Heart right ventricle (tissue), 16 donors: Measurements from ENCODE around the gene AGFG1. TPM values are rescaled to one million over a fixed set of nuclear protein-coding genes. Genes with fewer than 3 reads are reported as not detected.

Source experiments
- ATAC-seq, 8 donors: fragments of 200-7000 bp; cut with Tn5 transposase; one replicate each; pipeline ENCODE4 v1.9.1; 2020; ENCODE audit warnings: mild to moderate bottlenecking in 8 of 8, moderate library complexity in 8 of 8, moderate number of reproducible peaks in 1 of 8
- DNase-seq, 2 donors: peaks; one replicate each; pipeline ENCODE4 v3.0.0-alpha.2; 2020
- H3K27ac ChIP-seq, 10 donors: fragments of 200-600 bp; sonication (generic) in 2 of 10; one replicate each; pipeline versions ENCODE4 v1.5.0 to v1.8.0; 2020 to 2022; ENCODE audit warnings: mild to moderate bottlenecking in 3 of 10
- H3K27me3 ChIP-seq, 7 donors: fragments of 200-600 bp; one replicate each; pipeline ENCODE4 v1.8.0; 2021 to 2022; ENCODE audit warnings: mild to moderate bottlenecking in 2 of 7
- H3K36me3 ChIP-seq, 9 donors: fragments of 200-600 bp; sonication (generic) in 1 of 9; one replicate each; pipeline versions ENCODE4 v1.5.0 to v1.8.0; 2020 to 2022; ENCODE audit warnings: mild to moderate bottlenecking in 2 of 9
- H3K4me1 ChIP-seq, 9 donors: fragments of 200-600 bp; sonication (generic) in 1 of 9; one replicate each; pipeline versions ENCODE4 v1.5.0 to v1.8.0; 2020 to 2022; ENCODE audit warnings: mild to moderate bottlenecking in 4 of 9
- H3K4me3 ChIP-seq, 10 donors: fragments of 200-600 bp; sonication (generic) in 2 of 10; one replicate each; pipeline versions ENCODE4 v1.5.0 to v1.8.0; 2020 to 2022; ENCODE audit warnings: mild to moderate bottlenecking in 7 of 10, moderate library complexity in 2 of 10
- H3K9me3 ChIP-seq, 11 donors: fragments of 200-600 bp in 10 of 11; sonication (generic) in 2 of 11; one replicate each; pipeline versions ENCODE4 v1.5.0 to v1.8.0; 2013 to 2022; ENCODE audit warnings: mild to moderate bottlenecking in 2 of 11, control low read depth in 1 of 11, moderate library complexity in 1 of 11
- WGBS, 2 donors: extraction: QIAGEN DNeasy Blood & Tissue Kit; methylation state at CpG; one replicate each; pipeline ENCODE4 v1.1.7; 2013; ENCODE audit warnings: inconsistent platforms in 1 of 2; 5-methylcytosine and 5-hydroxymethylcytosine counted together
- intact Hi-C, 10 donors: fragments of 100-400 bp; cut with DNase I; formaldehyde crosslinking; loops; one replicate each; pipeline versions ENCODE4 v1.11.1 to v1.14.2; 2022
- polyA plus RNA-seq, 2 donors: library from polyadenylated mRNA; stranded (reverse); fragments of 200-250 nt; gene quantifications; one replicate each; pipeline ENCODE4 v1.2.3, GENCODE V29; 2013
- total RNA-seq, 10 donors: library from RNA; stranded (reverse); fragmentation: NEBNext Ultra II Directional in 3 of 10; extraction: Animal tissue kit (Norgen Biotek cat#: 25700) in 3 of 10; gene quantifications; one replicate each; pipeline versions ENCODE4 v1.2.1 to v1.2.4, GENCODE V29; 2021 to 2023
- TF ChIP-seq, protein P1 (sequence below), 9 donors: fragments of 200-600 bp; sonication (generic) in 2 of 9; IDR thresholded peaks; one replicate each; pipeline versions ENCODE4 v1.5.0 to v1.8.0; 2021 to 2022; ENCODE audit warnings: antibody characterized with exemption in 9 of 9, mild to moderate bottlenecking in 5 of 9, moderate library complexity in 1 of 9
- donor health status: Arrhythmogenic right ventricular cardiomyopathy.
- donor health status: ischemic (EF 13 %, LVEDD 7.1; RV severe dilation, severe dysfunction).
- donor health status: healthy with polysubstance abuse.
- donor health status: DM: no; HTN: yes; CAD: no.
- donor health status: DM: no; HTN: no; CAD: no.
- donor health status: ischemic (EF 25% LVEDD 6.9; RV normal size, moderate dysfunction).
- donor health status: ischemic (EF 25% LVEDD 5.7; RV mildly dilated, moderate dysfunction).
- donor health status: healthy.
- donor health status: DM: yes; HTN: yes; CAD: no.
- donor health status: Ischemic cardiomyopathy.
- donor health status: ischemic (EF 35%, LVEDD 5.7; RV mildly dilated, moderate dysfunction).
- donor health status: nonischemic (EF 11% LVEDD 7.7; RV severe dilation, severe dysfunction).
- donor health status: DM: yes; HTN: yes; CAD: no.
- donor health status: PGD.
- donor health status: ischemic (EF 29% LVEDD 5.4; RV normal size, mild dysfunction).
- donor health status: nonischemic (EF 23%, LVEDD 6.1; RV moderate dilation, normal function).

The AGFG1 gene
- total and polyA plus RNA-seq, 12 donors, result 14.1 to 77.9 (median 57.5) TPM

GRCh38 chr2:227509824-227510619, 38.1 kb downstream of the AGFG1 start:
- Histone ChIP-seq H3K4me3 (no peak overlapping the region), H3K4me1 (peaks cover 9 to 97% (median 79%) of the 10 kb centered on the region in 9 donors), H3K9me3 (no peaks in the 10 kb centered on the region), H3K27ac (no peak overlapping the region), H3K36me3 (no peaks in the 10 kb centered on the region), H3K27me3 (no peaks in the 10 kb centered on the region)
- WGBS, 2 donors, result 51 to 58% methylated on average over 4 of the region's 4 CpGs
- TF ChIP-seq, protein P1, sequence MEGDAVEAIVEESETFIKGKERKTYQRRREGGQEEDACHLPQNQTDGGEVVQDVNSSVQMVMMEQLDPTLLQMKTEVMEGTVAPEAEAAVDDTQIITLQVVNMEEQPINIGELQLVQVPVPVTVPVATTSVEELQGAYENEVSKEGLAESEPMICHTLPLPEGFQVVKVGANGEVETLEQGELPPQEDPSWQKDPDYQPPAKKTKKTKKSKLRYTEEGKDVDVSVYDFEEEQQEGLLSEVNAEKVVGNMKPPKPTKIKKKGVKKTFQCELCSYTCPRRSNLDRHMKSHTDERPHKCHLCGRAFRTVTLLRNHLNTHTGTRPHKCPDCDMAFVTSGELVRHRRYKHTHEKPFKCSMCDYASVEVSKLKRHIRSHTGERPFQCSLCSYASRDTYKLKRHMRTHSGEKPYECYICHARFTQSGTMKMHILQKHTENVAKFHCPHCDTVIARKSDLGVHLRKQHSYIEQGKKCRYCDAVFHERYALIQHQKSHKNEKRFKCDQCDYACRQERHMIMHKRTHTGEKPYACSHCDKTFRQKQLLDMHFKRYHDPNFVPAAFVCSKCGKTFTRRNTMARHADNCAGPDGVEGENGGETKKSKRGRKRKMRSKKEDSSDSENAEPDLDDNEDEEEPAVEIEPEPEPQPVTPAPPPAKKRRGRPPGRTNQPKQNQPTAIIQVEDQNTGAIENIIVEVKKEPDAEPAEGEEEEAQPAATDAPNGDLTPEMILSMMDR (IDR thresholded peaks at IDR 0.05), result no peak
- no peak for ATAC-seq
- DNase-seq, result no peak
- intact Hi-C loops, result loop anchor here in 3 of 10 donors (5.0 to 10.0 kb wide), 3 partner anchors 33 to 1035 kb away; partner anchors contain the start of gene AGFG1 (in 1 of the 3)

- peaks cover 9 to 97% (median 81%) of the 10 kb centered on the region in 9 donors for H3K4me1 ChIP-seq
- TF ChIP-seq, protein P1 (IDR thresholded peaks at IDR 0.05), result no peak
- no peaks in the 10 kb centered on the region for H3K27me3 ChIP-seq
- intact Hi-C loops, result loop anchor here in 2 of 10 donors (5.0 kb wide), 2 partner anchors 33 to 38 kb away; partner anchors contain the start of gene AGFG1 (in 1 of the 2)
- 69 to 71% methylated on average over 2 of the region's 2 CpGs for WGBS, 2 donors
- no peak for ATAC-seq
- no peak overlapping the region for H3K27ac ChIP-seq
- H3K36me3 ChIP-seq, result no peaks in the 10 kb centered on the region
- no peaks in the 10 kb centered on the region for H3K9me3 ChIP-seq
- H3K4me3 ChIP-seq, result no peak overlapping the region
- no peak for DNase-seq
Observed at GRCh38 chr2:227510620-227510958, 38.6 kb downstream of the AGFG1 start.

DNA sequence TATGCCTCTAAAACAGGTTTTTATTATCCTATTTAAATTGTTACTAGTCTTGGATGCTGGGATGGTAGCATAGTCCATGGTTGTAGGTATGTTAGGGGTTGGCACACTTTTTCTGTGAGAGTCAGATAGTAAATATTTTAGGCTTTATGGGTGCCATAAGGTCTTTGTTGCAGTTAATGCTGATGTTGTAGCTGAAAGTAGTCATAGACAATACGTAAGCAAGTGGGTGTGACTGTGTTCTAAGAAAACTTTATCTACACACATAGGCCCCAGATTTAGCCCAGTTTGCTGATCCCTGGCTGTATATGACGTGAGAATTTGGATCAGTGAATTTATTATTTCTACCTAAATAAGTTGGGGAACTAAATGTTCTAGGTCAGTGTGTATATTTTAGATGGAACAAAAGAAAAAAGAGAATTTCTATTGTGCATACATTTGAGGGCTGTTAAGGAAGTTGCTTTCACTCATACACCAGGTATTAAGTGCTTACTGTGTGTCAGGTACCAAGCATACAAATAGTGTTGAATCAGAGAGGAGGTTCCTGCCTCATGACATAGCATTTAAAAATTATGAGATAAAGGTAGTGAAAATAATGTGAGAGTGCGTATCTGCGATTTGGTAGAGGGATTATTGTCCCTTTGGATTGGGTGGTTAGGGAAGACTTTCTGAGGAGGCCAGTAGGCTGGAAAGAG, 39.4 kb downstream of the AGFG1 start:
- no peak for DNase-seq
- TF ChIP-seq, protein P1 (IDR thresholded peaks at IDR 0.05), result no peak
- intact Hi-C loops, result loop anchor here in 2 of 10 donors (5.0 kb wide), 2 partner anchors 34 to 39 kb away; partner anchors contain the start of gene AGFG1 (in 1 of the 2)
- peaks cover 9 to 97% (median 81%) of the 10 kb centered on the region in 9 donors for H3K4me1 ChIP-seq
- 78 to 84% methylated on average over 4 of the region's 4 CpGs for WGBS, 2 donors
- no peak overlapping the region for H3K4me3 ChIP-seq
- no peaks in the 10 kb centered on the region for H3K9me3 ChIP-seq
- no peak for ATAC-seq
- no peaks in the 10 kb centered on the region for H3K27me3 ChIP-seq
- H3K27ac ChIP-seq, result peak overlapping the region in 1 of 10 donors; percentile 20
- no peaks in the 10 kb centered on the region for H3K36me3 ChIP-seq

DNA sequence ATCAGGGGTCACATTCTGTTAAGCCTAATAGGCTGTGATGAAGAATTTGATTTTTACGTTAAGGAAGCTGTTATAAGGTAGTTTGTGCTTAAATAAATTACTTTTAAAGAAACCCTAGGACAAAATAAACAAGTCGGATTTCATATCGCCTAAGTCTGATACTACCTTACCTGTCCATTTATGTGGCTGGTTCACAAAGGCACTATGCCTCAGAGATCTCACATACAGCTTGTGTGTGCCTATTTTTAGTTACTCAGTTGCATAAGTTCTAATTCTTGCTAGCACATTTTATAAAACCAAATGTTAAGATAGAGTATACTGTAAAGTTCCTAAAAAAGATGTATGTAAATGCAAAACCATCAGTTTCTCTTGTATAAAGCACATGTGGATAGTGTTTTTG, 40.0 kb downstream of the AGFG1 start:
- Histone ChIP-seq H3K9me3 (no peaks in the 10 kb centered on the region), H3K4me1 (peaks cover 9 to 97% (median 81%) of the 10 kb centered on the region in 9 donors), H3K36me3 (no peaks in the 10 kb centered on the region), H3K4me3 (no peak overlapping the region), H3K27ac (peak overlapping the region in 1 of 10 donors; percentile 20), H3K27me3 (no peaks in the 10 kb centered on the region)
- ATAC-seq (peak in 4 of 8 donors; percentile 44 to 75 (median 67)), DNase-seq (no peak)
- intact Hi-C loops, result loop anchor here in 2 of 10 donors (5.0 kb wide), 2 partner anchors 35 to 40 kb away; partner anchors contain the start of gene AGFG1 (in 1 of the 2)
- TF ChIP-seq, protein P1 (IDR thresholded peaks at IDR 0.05), result no peak
- 47 to 77% methylated on average over 3 of the region's 3 CpGs for WGBS, 2 donors
